ENCODE data around the gene UVRAG.

Gene UVRAG

GRCh38 chr11:75810637-75811390 lies 4.2 kb upstream of the UVRAG start:
- DNase-seq: no peak

GRCh38 chr11:75811485-75811884 lies 3.5 kb upstream of the UVRAG start:
- DNase-seq: no peak

GRCh38 chr11:75812542-75813040 lies 2.4 kb upstream of the UVRAG start:
- DNase-seq: no peak

GRCh38 chr11:75813124-75813523 lies 1.9 kb upstream of the UVRAG start:
- DNase-seq: no peak

- DNase-seq: no peak
Measured at GRCh38 chr11:75813622-75814039, 1.4 kb upstream of the UVRAG start.

GRCh38 chr11:75814363-75814676 lies 690 bp upstream of the UVRAG start:
- DNase-seq: peak; percentile 98

- peak; percentile 45 for DNase-seq
Measured at GRCh38 chr11:75815345-75816168, 547 bp downstream of the UVRAG start.

GRCh38 chr11:75816561-75817239 lies 1.7 kb downstream of the UVRAG start:
- peak; percentile 13 for DNase-seq

GRCh38 chr11:75820645-75821044 lies 5.6 kb downstream of the UVRAG start:
- DNase-seq: no peak

GRCh38 chr11:75821202-75821601 lies 6.2 kb downstream of the UVRAG start:
- no peak for DNase-seq

- DNase-seq: no peak
Measured at GRCh38 chr11:75822541-75822940, 7.5 kb downstream of the UVRAG start.

GRCh38 chr11:75823415-75823814 lies 8.4 kb downstream of the UVRAG start:
- DNase-seq: no peak

GRCh38 chr11:75823946-75824345 lies 8.9 kb downstream of the UVRAG start:
- no peak for DNase-seq

- no peak for DNase-seq
Measured at GRCh38 chr11:75826461-75827230, 11.6 kb downstream of the UVRAG start.

- no peak for DNase-seq
Measured at GRCh38 chr11:75827562-75827961, 12.6 kb downstream of the UVRAG start.

- no peak for DNase-seq
Measured at GRCh38 chr11:75831915-75832502, 17.0 kb downstream of the UVRAG start.

- no peak for DNase-seq
Measured at GRCh38 chr11:75834728-75835127, 19.7 kb downstream of the UVRAG start.

GRCh38 chr11:75836417-75836816 lies 21.4 kb downstream of the UVRAG start:
- DNase-seq: no peak

GRCh38 chr11:75839851-75840250 lies 24.8 kb downstream of the UVRAG start:
- no peak for DNase-seq

- no peak for DNase-seq
Measured at GRCh38 chr11:75840522-75840921, 25.5 kb downstream of the UVRAG start.

- no peak for DNase-seq
Measured at GRCh38 chr11:75841739-75842138, 26.7 kb downstream of the UVRAG start.

GRCh38 chr11:75845324-75845723 lies 30.3 kb downstream of the UVRAG start:
- no peak for DNase-seq

Data from DMS79 treated with DMSO at 0.1 percent for 48 hours (cell line).